ENCODE measurements around the gene EIF1B. TPM values are rescaled to one million over a fixed set of nuclear protein-coding genes. Genes with fewer than 3 reads are reported as not detected.

EIF1B gene
- total RNA-seq, 4 donors from 2014 or later = 27.4 to 45.6 (median 38.1) TPM

- TF ChIP-seq CTCF (IDR thresholded peaks at IDR 0.05) = no peak
- DNase-seq (ENCODE audit: low spot score) (no peak), ATAC-seq (ENCODE audit: low FRiP score) (no peak)
Observed at GRCh38 chr3:40294434-40294833, 15.1 kb upstream of the EIF1B start.

GRCh38 chr3:40298075-40298474 is 11.4 kb upstream of the EIF1B start:
- no peak for DNase-seq (ENCODE audit: low spot score)
- ATAC-seq (ENCODE audit: low FRiP score) = no peak
- no peak for TF ChIP-seq CTCF (IDR thresholded peaks at IDR 0.05)

- ATAC-seq (ENCODE audit: low FRiP score) = no peak
- no peak for TF ChIP-seq CTCF (IDR thresholded peaks at IDR 0.05)
- no peak for DNase-seq (ENCODE audit: low spot score)
Observed at GRCh38 chr3:40299130-40299720, 10.3 kb upstream of the EIF1B start.

GRCh38 chr3:40299721-40300335 is 9.7 kb upstream of the EIF1B start:
- ATAC-seq (ENCODE audit: low FRiP score) = peak; percentile 96
- no peak for TF ChIP-seq CTCF (IDR thresholded peaks at IDR 0.05)

GRCh38 chr3:40302784-40303183 is 6.7 kb upstream of the EIF1B start:
- no peak for ATAC-seq (ENCODE audit: low FRiP score)
- no peak for DNase-seq (ENCODE audit: low spot score)
- no peak for TF ChIP-seq CTCF (IDR thresholded peaks at IDR 0.05)

More at GRCh38 chr3:40299721-40300335, 9.7 kb upstream of the EIF1B start:
- no peak for DNase-seq (ENCODE audit: low spot score)

GRCh38 chr3:40304352-40304751 is 5.2 kb upstream of the EIF1B start:
- no peak for TF ChIP-seq CTCF (IDR thresholded peaks at IDR 0.05)

GRCh38 chr3:40306336-40306735 is 3.2 kb upstream of the EIF1B start:
- TF ChIP-seq CTCF (IDR thresholded peaks at IDR 0.05) = no peak
- DNase-seq (ENCODE audit: low spot score) (no peak), ATAC-seq (ENCODE audit: low FRiP score) (no peak)

More at GRCh38 chr3:40304352-40304751, 5.2 kb upstream of the EIF1B start:
- DNase-seq (ENCODE audit: low spot score) (no peak), ATAC-seq (ENCODE audit: low FRiP score) (no peak)
